Measurements from ENCODE around the gene TTC34.

- TF ChIP-seq, protein P1, sequence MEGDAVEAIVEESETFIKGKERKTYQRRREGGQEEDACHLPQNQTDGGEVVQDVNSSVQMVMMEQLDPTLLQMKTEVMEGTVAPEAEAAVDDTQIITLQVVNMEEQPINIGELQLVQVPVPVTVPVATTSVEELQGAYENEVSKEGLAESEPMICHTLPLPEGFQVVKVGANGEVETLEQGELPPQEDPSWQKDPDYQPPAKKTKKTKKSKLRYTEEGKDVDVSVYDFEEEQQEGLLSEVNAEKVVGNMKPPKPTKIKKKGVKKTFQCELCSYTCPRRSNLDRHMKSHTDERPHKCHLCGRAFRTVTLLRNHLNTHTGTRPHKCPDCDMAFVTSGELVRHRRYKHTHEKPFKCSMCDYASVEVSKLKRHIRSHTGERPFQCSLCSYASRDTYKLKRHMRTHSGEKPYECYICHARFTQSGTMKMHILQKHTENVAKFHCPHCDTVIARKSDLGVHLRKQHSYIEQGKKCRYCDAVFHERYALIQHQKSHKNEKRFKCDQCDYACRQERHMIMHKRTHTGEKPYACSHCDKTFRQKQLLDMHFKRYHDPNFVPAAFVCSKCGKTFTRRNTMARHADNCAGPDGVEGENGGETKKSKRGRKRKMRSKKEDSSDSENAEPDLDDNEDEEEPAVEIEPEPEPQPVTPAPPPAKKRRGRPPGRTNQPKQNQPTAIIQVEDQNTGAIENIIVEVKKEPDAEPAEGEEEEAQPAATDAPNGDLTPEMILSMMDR (IDR thresholded peaks at IDR 0.05): no peak
- no peak for TF ChIP-seq POLR2A (IDR thresholded peaks at IDR 0.05)
Measured at GRCh38 chr1:2789164-2789985, 12.1 kb downstream of the TTC34 start.
